NCI-H2107 (cell line): ENCODE data around the gene SELENOO.
A peak's percentile ranks its signal among the peaks of the same experiment; 100 is the strongest.
"Not testable (repeated sequence)": the region's sequence is repeated elsewhere in the genome, so short reads cannot be mapped to it uniquely, and the experiment has no call there.

Experiments
- DNase-seq: peaks from one replicate; lab custom pipeline; 2025; lab: John Stamatoyannopoulos, UW

The SELENOO gene, protein sequence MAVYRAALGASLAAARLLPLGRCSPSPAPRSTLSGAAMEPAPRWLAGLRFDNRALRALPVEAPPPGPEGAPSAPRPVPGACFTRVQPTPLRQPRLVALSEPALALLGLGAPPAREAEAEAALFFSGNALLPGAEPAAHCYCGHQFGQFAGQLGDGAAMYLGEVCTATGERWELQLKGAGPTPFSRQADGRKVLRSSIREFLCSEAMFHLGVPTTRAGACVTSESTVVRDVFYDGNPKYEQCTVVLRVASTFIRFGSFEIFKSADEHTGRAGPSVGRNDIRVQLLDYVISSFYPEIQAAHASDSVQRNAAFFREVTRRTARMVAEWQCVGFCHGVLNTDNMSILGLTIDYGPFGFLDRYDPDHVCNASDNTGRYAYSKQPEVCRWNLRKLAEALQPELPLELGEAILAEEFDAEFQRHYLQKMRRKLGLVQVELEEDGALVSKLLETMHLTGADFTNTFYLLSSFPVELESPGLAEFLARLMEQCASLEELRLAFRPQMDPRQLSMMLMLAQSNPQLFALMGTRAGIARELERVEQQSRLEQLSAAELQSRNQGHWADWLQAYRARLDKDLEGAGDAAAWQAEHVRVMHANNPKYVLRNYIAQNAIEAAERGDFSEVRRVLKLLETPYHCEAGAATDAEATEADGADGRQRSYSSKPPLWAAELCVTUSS

GRCh38 chr22:50200461-50201190 is at the start of gene SELENOO:
TSS of gene SELENOO (plus strand) at chr22:50201011. CDS start at chr22:50201037, 26 bp downstream.
- DNase-seq: peak; percentile 35

DNA sequence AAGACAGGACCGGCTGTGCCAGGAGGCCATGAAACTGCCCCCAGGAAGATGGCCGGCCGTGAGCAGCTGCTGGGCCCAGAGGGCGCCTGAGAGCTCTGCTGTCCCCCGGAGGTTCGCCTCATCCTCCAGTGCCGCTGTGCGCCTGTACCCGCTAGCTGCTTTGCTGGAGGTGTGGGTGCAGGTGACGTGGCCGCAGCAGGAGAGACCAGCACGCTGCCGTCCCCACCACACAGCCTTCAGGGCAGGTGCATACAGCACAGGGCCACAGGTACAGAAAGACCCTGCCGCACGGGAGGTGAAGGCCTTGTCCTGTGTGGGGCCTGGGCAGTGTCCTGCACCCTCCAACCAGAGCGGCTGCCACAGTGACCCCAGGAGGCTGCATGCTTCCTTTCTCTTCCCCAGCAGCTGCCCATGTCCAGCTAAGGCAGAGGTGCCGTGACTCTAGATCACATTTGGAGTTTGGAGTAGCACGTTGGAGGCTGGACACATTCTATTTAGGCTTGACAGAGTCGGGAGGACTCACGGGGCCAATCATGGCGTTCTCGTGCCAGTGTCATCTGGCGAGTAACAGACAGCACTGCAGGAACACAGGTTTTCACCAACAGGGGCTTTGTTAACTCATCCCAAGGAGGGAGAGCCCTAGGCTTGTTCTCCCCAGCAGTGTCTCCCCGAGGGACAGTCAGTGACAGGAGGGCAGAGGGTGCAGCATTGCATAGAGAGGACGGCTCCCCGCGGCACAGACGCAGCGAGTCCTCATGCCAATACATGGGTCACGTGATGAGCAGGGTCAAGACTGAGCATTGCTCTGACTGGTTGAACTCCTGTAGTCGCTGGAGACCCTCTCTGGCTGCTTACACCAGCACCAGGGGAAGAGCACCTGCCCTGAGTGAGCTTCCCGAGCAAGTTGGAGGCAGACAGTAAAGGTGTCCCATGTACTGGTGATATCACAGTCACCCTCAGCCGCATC is 49.0 kb upstream of the SELENOO start:
- DNase-seq: no peak

DNA sequence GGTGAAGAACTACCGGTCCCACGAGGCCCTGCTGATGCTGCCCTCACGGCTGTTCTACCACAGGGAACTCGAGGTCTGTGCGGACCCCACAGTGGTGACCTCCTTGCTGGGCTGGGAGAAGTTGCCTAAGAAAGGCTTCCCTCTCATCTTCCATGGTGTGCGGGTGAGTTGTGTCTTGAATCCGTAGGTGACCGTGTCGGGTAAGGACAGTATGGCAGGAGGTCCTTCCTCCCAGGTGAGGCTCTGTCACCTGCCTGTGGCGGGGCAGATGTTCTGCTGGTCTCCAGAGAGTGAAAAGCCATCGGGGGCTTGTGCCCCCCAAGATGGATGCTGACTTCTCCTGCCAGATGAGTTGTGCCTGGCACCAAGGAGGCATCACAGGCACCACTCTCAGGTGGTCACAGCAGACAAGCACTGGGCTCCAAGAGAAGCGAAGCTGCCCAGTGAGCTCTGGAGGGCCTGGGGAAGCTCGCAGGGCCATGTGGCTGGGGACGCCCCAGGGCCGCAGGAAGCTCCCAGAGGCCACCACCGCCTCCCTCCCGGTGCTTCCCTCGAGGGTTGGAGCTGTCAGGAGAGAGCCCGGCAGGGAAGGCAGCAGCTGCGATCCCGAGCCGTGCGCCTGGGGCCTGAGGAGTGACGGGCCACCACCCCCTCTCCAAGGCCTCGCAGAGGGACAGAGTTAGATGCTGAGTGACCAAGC is 47.6 kb upstream of the SELENOO start:
- no peak for DNase-seq

DNA sequence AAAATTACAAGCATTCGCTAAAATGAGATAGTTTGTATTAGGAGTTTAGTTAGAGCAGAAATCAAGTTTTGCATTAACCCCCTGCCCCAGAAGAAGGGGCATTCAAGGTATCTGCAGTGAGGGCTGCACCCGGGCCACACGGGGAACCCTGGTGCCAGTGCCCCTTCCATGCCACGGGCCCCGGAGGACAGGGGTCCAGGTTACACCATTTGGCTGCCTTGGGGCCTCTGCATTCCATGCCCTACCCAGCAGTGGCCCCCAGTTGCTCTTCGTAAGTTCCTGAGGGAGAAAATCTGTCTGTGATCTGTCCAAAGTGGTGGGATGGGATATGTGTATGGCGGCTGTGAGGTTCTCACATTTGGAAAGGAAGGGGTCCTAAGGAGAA is 47.1 kb upstream of the SELENOO start:
- no peak for DNase-seq

GRCh38 chr22:50157709-50158375 is 43.0 kb upstream of the SELENOO start:
- DNase-seq: no peak

DNA sequence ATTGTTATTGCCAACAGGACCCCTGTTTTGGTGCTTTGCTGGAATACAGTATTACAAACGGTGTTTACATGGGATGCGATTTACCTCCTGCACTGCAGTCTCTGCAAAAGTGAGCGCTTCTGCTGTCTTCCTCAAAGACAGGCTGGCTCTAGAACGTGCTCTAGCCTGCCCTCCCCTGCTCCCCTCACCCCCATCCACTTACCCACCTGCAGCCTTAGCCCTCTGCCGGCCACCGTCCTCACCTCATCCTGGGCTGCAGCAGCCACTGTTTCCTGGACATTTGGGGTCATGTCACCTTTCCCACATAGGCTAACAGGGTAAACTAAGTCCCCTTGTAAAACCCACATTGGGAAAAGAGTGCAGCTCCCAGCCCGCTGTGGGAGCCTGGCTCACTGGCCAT is 39.9 kb upstream of the SELENOO start:
- no peak for DNase-seq

DNA sequence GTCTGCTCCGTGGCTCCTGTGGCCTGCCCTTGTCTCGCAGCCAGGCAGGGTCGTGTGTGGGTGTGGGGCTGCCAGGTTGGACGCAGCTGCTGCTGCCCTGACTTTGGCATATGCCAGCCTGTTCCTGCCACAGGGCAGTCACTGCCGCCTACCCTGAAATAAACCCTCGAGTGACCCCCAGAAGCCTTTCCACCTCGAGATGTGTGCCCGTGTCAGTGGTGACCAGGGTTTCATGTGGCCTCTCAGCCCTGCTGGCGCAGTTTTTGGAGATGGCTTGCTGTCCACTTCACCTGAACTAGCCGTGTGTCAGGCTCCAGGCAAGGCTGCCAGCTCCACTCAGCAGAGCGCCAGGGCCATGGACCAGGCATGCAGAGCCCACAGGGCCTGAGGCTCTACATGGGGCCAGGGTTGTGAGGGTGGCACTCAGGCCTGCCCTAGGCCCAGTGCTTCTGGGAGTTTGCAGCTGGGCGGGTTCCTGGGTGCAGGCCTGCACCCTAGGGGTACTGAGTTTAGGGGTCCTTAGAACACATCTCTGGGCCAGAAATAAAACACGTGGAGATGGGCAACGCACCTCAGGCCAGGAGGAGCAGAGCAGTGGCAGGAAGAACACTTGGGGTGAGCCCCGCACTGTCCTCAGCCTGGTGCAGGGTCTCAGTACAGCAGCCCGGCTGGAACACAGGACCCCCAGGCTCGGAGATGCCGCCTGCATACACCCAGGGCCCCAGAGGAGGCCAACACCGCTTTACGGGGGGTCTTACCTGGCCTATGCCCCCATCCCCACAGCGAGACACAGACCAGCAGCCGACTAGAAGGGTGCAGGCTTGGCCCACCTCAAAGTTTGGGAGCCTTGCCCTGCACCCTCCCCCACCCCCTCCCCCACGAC is 39.1 kb upstream of the SELENOO start:
- DNase-seq: no peak

GRCh38 chr22:50162391-50162956 is 38.3 kb upstream of the SELENOO start:
- DNase-seq: no peak

DNA sequence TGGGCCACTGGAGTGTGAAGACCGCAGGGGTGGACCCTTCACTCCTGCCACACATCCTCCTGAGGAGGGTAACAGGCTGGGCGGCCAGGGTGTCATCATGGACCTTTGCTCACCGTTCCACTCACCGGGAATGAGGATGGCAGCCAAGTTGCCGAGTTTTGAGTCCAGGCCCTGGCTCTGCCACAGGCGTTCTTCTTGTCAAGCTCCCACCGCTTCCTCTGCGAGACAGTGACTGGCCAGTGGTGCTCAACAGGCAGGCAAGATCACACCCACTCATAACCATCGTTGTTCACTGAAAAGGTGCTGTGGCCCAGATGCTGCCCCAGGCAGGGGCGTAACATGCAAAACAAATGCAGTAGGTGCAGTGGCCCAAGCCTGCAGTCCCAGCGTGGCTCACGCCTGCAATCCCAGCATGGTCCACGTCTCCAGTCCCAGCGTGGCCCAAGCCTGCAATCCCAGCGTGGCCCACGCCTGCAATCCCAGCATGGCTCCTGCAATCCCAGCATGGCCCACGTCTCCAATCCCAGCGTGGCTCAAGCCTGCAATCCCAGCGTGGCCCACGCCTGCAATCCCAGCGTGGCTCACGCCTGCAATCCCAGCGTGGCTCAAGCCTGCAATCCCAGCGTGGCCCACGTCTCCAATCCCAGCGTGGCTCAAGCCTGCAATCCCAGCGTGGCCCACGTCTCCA is 35.2 kb upstream of the SELENOO start:
- DNase-seq: no peak

GRCh38 chr22:50167689-50168489 is 32.9 kb upstream of the SELENOO start:
- DNase-seq: no peak

DNA sequence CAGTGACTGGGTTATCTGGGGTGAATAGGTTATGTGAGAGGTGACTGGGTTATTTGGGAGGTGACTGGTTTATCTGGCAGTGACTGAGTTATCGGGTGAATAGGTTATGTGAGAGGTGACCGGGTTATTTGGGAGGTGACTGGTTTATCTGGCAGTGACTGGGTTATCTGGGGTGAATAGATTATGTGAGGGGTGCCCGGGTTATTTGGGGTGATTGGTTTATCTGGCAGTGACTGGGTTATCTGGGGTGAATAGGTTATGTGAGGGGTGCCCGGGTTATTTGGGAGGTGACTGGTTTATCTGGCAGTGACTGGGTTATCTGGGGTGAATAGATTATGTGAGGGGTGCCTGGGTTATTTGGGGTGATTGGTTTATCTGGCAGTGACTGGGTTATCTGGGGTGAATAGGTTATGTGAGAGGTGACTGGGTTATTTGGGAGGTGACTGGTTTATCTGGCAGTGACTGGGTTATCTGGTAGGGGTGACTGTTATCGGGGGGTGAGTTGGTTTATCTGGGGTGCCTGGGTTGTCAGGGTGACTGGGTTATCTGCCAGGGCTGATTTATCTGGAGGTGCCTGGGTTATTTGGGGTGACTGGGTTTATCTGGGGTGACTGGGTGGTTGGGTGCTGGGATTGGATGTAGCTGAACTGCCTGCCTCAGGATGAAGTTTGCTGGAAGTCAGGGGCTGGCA is 32.2 kb upstream of the SELENOO start:
- DNase-seq: not testable (repeated sequence)

GRCh38 chr22:50169181-50169759 is 31.5 kb upstream of the SELENOO start:
- DNase-seq: no peak

GRCh38 chr22:50169774-50170341 is 31.0 kb upstream of the SELENOO start:
- no peak for DNase-seq

GRCh38 chr22:50170453-50171318 is 30.1 kb upstream of the SELENOO start, which contains the start of gene PANX2:
TSS of gene PANX2 (plus strand) at chr22:50170731. CDS start at chr22:50170731, 0 bp downstream.
- no peak for DNase-seq

DNA sequence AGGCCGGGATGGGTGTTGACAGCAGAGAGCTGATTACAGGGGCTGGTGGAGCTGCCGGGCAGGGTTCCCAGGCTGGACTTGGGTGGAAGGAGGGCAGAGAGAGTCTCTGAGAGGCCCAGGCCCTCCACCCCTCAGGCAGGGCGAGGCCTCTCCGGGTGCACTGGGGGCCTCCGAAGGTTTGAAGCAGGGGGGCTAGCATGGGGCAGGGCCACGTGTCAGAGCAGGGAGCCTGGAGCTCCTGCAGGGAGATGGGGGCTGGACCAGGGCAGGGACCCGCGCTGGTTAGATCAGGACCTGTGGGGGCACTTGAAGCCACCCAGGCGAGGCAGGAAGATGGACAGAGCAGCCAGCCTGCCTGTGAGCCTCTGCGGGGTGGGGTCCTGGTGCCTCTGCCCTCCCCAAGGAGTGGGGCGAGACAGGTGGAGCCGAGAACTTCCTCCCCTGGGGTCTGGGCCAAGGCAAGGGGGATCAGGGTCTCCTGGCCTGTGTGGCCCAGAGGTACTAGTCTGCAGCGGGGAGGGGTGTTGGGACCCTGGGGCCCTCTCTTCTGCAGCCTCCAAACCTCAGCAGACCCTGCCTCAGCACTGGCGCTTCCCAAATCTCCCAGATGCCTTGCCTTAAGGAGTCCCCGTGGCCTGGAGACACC is 29.4 kb upstream of the SELENOO start:
- no peak for DNase-seq
